ENCODE measurements around the gene SLC22A3. TPM values are rescaled to one million over a fixed set of nuclear protein-coding genes. Genes with fewer than 3 reads are reported as not detected.

The SLC22A3 gene
- total and polyA plus RNA-seq, 2 experiments from 2014 or later = 34.9 to 40.3 TPM

- Histone ChIP-seq H3K36me3 (replicated peaks; ENCODE audit: insufficient read depth, low read depth) (no peaks in the 10 kb centered on the region), H4K20me1 (ENCODE audit: insufficient read depth, poor library complexity, severe bottlenecking) (no peaks in the 10 kb centered on the region), H3K27me3 (no peaks in the 10 kb centered on the region), H3K79me2 (no peaks in the 10 kb centered on the region), H3K4me2 (no peak overlapping the region), H3K4me3 (no peak overlapping the region), H3K27ac (no peak overlapping the region), H3K9me3 (ENCODE audit: low read depth) (no peaks in the 10 kb centered on the region), H3K9me2 (replicated peaks; ENCODE audit: insufficient read depth) (no peaks in the 10 kb centered on the region), H2AFZ (no peak overlapping the region), H3K4me1 (ENCODE audit: insufficient read depth) (no peaks in the 10 kb centered on the region)
- TF ChIP-seq EZH2phosphoT487 (IDR thresholded peaks at IDR 0.05; ENCODE audit: low read depth, severe bottlenecking, unreplicated experiment) = no peak
- DNase-seq (ENCODE audit: low spot score) = no peak
Observed at GRCh38 chr6:160417550-160417949, 69.4 kb downstream of the SLC22A3 start.

GRCh38 chr6:160418370-160418769 lies 70.2 kb downstream of the SLC22A3 start:
- no peaks in the 10 kb centered on the region for H3K27me3 ChIP-seq
- no peaks in the 10 kb centered on the region for H3K9me2 ChIP-seq (replicated peaks; ENCODE audit: insufficient read depth)
- TF ChIP-seq CTCF (IDR thresholded peaks at IDR 0.05; ENCODE audit: poor library complexity) = no peak
- TF ChIP-seq EZH2 (IDR thresholded peaks at IDR 0.05; ENCODE audit: borderline replicate concordance) = no peak
- no peak for TF ChIP-seq EZH2phosphoT487 (IDR thresholded peaks at IDR 0.05; ENCODE audit: low read depth, severe bottlenecking, unreplicated experiment)
- H3K79me2 ChIP-seq = no peaks in the 10 kb centered on the region
- DNase-seq (ENCODE audit: low spot score) = peak; percentile 52
- no peaks in the 10 kb centered on the region for H3K9me3 ChIP-seq (ENCODE audit: low read depth)
- peak overlapping the region; percentile 33 for H3K27ac ChIP-seq
- no peaks in the 10 kb centered on the region for H3K36me3 ChIP-seq (replicated peaks; ENCODE audit: insufficient read depth, low read depth)
- no peak overlapping the region for H3K4me2 ChIP-seq
- whole genome bisulfite sequencing (ENCODE audit: low lambda C conversion rate, missing lambda C conversion rate) = 58% methylated on average over 3 of the region's 3 CpGs
- no peaks in the 10 kb centered on the region for H4K20me1 ChIP-seq (ENCODE audit: insufficient read depth, poor library complexity, severe bottlenecking)
- H3K4me1 ChIP-seq (ENCODE audit: insufficient read depth) = no peaks in the 10 kb centered on the region
- no peak overlapping the region for H3K4me3 ChIP-seq
- H2AFZ ChIP-seq = no peak overlapping the region

GRCh38 chr6:160419488-160419887 lies 71.3 kb downstream of the SLC22A3 start:
- no peaks in the 10 kb centered on the region for H3K9me2 ChIP-seq (replicated peaks; ENCODE audit: insufficient read depth)
- no peaks in the 10 kb centered on the region for H3K36me3 ChIP-seq (replicated peaks; ENCODE audit: insufficient read depth, low read depth)
- H4K20me1 ChIP-seq (ENCODE audit: insufficient read depth, poor library complexity, severe bottlenecking) = no peaks in the 10 kb centered on the region
- H3K79me2 ChIP-seq = no peaks in the 10 kb centered on the region
- H3K9me3 ChIP-seq (ENCODE audit: low read depth) = no peaks in the 10 kb centered on the region
- TF ChIP-seq CTCF (IDR thresholded peaks at IDR 0.05; ENCODE audit: poor library complexity) (no peak), EZH2 (IDR thresholded peaks at IDR 0.05; ENCODE audit: borderline replicate concordance) (no peak), EZH2phosphoT487 (IDR thresholded peaks at IDR 0.05; ENCODE audit: low read depth, severe bottlenecking, unreplicated experiment) (no peak)
- H3K27ac ChIP-seq = no peak overlapping the region
- H2AFZ ChIP-seq = no peak overlapping the region
- WGBS (ENCODE audit: low lambda C conversion rate, missing lambda C conversion rate) = 87% methylated on average over 1 of the region's 1 CpG
- H3K27me3 ChIP-seq = no peaks in the 10 kb centered on the region
- no peaks in the 10 kb centered on the region for H3K4me1 ChIP-seq (ENCODE audit: insufficient read depth)
- DNase-seq (ENCODE audit: low spot score) = no peak
- no peak overlapping the region for H3K4me3 ChIP-seq
- H3K4me2 ChIP-seq = no peak overlapping the region

- Histone ChIP-seq H3K4me2 (no peak overlapping the region), H3K4me1 (ENCODE audit: insufficient read depth) (no peaks in the 10 kb centered on the region), H3K27ac (no peak overlapping the region), H2AFZ (no peak overlapping the region), H3K4me3 (no peak overlapping the region), H3K79me2 (no peaks in the 10 kb centered on the region), H3K36me3 (replicated peaks; ENCODE audit: insufficient read depth, low read depth) (no peaks in the 10 kb centered on the region), H4K20me1 (ENCODE audit: insufficient read depth, poor library complexity, severe bottlenecking) (no peaks in the 10 kb centered on the region), H3K27me3 (no peaks in the 10 kb centered on the region), H3K9me2 (replicated peaks; ENCODE audit: insufficient read depth) (no peaks in the 10 kb centered on the region), H3K9me3 (ENCODE audit: low read depth) (no peaks in the 10 kb centered on the region)
- WGBS (ENCODE audit: low lambda C conversion rate, missing lambda C conversion rate) = 95% methylated on average over 9 of the region's 9 CpGs
- no peak for DNase-seq (ENCODE audit: low spot score)
- TF ChIP-seq CTCF (IDR thresholded peaks at IDR 0.05; ENCODE audit: poor library complexity) = no peak
- no peak for TF ChIP-seq EZH2phosphoT487 (IDR thresholded peaks at IDR 0.05; ENCODE audit: low read depth, severe bottlenecking, unreplicated experiment)
- TF ChIP-seq EZH2 (IDR thresholded peaks at IDR 0.05; ENCODE audit: borderline replicate concordance) = no peak
Observed at GRCh38 chr6:160420253-160420968, 72.2 kb downstream of the SLC22A3 start.

Data from hepatocyte (in vitro differentiated cells).